ENCODE results near the gene VASP. TPM values are rescaled to one million over a fixed set of nuclear protein-coding genes. Genes with fewer than 3 reads are reported as not detected.

VASP gene
- total and polyA plus RNA-seq, 2 of the 13 experiments (the other 11 are each of a cell fraction or from before 2014, with no cell fraction given), result 41.8 to 67.1 TPM

- no peak for TF ChIP-seq MATR3 (CRISPR knock-in tag; IDR thresholded peaks at IDR 0.05)
- no peak for TF ChIP-seq POLR2AphosphoS2 (IDR thresholded peaks at IDR 0.05; ENCODE audit: low read depth, low read length)
- TF ChIP-seq ZNF576 (CRISPR knock-in tag; IDR thresholded peaks at IDR 0.05), result no peak
- TF ChIP-seq E2F1 (CRISPR knock-in tag; IDR thresholded peaks at IDR 0.05), result no peak
- TF ChIP-seq ONECUT2 (CRISPR knock-in tag; IDR thresholded peaks at IDR 0.05), result no peak
- no peak for TF ChIP-seq ZNF251 (CRISPR knock-in tag; IDR thresholded peaks at IDR 0.05)
- peak; percentile 71 for TF ChIP-seq MED1 (CRISPR knock-in tag; IDR thresholded peaks at IDR 0.05)
- peak; percentile 47; the same call in 1 of the 2 replicates for TF ChIP-seq THRA (CRISPR knock-in tag; IDR thresholded peaks at IDR 0.05; ENCODE audit: borderline replicate concordance)
- TF ChIP-seq BORCS8-MEF2B (CRISPR knock-in tag; IDR thresholded peaks at IDR 0.05), result peak; percentile 67
- TF ChIP-seq TFDP2 (CRISPR knock-in tag; IDR thresholded peaks at IDR 0.05), result peak; percentile 39; the same call in 1 of the 2 replicates
- TF ChIP-seq ZNF646 (CRISPR knock-in tag; IDR thresholded peaks at IDR 0.05), result no peak
- no peak for TF ChIP-seq NONO (IDR thresholded peaks at IDR 0.05)
- peak; percentile 85 for TF ChIP-seq NONO (CRISPR knock-in tag; conservative IDR thresholded peaks at IDR 0.05)
- TF ChIP-seq ZSCAN29 (CRISPR knock-in tag; conservative IDR thresholded peaks at IDR 0.05), result no peak; the same call in 1 of the 2 replicates
- no peak for TF ChIP-seq ZNF34 (CRISPR knock-in tag; IDR thresholded peaks at IDR 0.05; ENCODE audit: borderline replicate concordance)
- TF ChIP-seq RAD21 (CRISPR knock-in tag; IDR thresholded peaks at IDR 0.05), result peak; percentile 44; the same call in 1 of the 2 replicates
- no peak for TF ChIP-seq JUND (CRISPR knock-in tag; IDR thresholded peaks at IDR 0.05)
- TF ChIP-seq ZNF761 (CRISPR knock-in tag; conservative IDR thresholded peaks at IDR 0.05), result no peak
- no peak for TF ChIP-seq DR1 (CRISPR knock-in tag; IDR thresholded peaks at IDR 0.05)
- peak; percentile 76 for TF ChIP-seq ETV6 (CRISPR knock-in tag; conservative IDR thresholded peaks at IDR 0.05)
Observed at GRCh38 chr19:45514376-45515051, 7.2 kb downstream of the VASP start (continued).
